Peyer's patch (tissue), 4 donors: ENCODE results near the gene CAPN8. TPM values are rescaled to one million over a fixed set of nuclear protein-coding genes. Genes with fewer than 3 reads are reported as not detected.

Experiments used
- DNase-seq, 3 donors: peaks; one replicate each; pipeline ENCODE4 v3.0.0-alpha.2; 2017 to 2019
- H3K27ac ChIP-seq, 4 donors: fragments of 200-600 bp; sonication (generic); one replicate each; pipeline ENCODE4 v1.5.1; 2016 to 2019
- H3K27me3 ChIP-seq, 2 donors: fragments of 200-600 bp; sonication (generic); one replicate each; pipeline ENCODE4 v1.5.1; 2019
- H3K36me3 ChIP-seq, 3 donors: fragments of 200-600 bp; sonication (generic); one replicate each; pipeline ENCODE4 v1.5.1; 2016 to 2019
- H3K4me1 ChIP-seq, 4 donors: fragments of 200-600 bp; sonication (generic); one replicate each; pipeline ENCODE4 v1.5.1; 2016 to 2019
- H3K4me3 ChIP-seq, 4 donors: fragments of 200-600 bp; sonication (generic); 1 replicate in 3 of 4; 2 replicates in 1 of 4; pipeline ENCODE4 v1.5.1; 2016 to 2019; ENCODE audit warnings: mild to moderate bottlenecking in 1 of 4
- H3K9me3 ChIP-seq, 4 donors: fragments of 200-600 bp; sonication (generic); one replicate each; pipeline ENCODE4 v1.5.1; 2016 to 2019; ENCODE audit warnings: mild to moderate bottlenecking in 1 of 4
- CTCF ChIP-seq, 6 experiments: fragments of 450-650 bp in 4 of 6; fragments of 200-600 bp in 2 of 6; sonication (generic) in 1 of 6; IDR thresholded peaks; one replicate each; pipeline ENCODE4 v1.5.1; 2017 to 2019; ENCODE audit warnings: antibody characterized with exemption in 6 of 6, mild to moderate bottlenecking in 3 of 6, moderate library complexity in 1 of 6
- POLR2A ChIP-seq, 2 donors: fragments of 450-650 bp; IDR thresholded peaks; one replicate each; pipeline ENCODE4 v1.5.1; 2017; ENCODE audit warnings: antibody characterized with exemption in 2 of 2, mild to moderate bottlenecking in 2 of 2, moderate library complexity in 2 of 2
- total RNA-seq, 4 donors: library from RNA; depleted of rRNA; stranded (reverse); fragments of >200 nt; gene quantifications; one replicate each; pipeline ENCODE4 v1.1.0, GENCODE V29; 2016

CAPN8 gene
- total RNA-seq, 4 donors from 2014 or later = 9.9 to 74.0 (median 31.4) TPM

- Histone ChIP-seq H3K27ac (peak overlapping the region in 2 of 4 donors; percentile 68 to 73), H3K36me3 (no peaks in the 10 kb centered on the region), H3K4me1 (peaks cover 0 to 4% (median 0%) of the 10 kb centered on the region in 4 donors), H3K27me3 (no peaks in the 10 kb centered on the region), H3K9me3 (no peaks in the 10 kb centered on the region), H3K4me3 (no peak overlapping the region)
- no peak for DNase-seq
- TF ChIP-seq POLR2A (IDR thresholded peaks at IDR 0.05) = no peak
- no peak for TF ChIP-seq CTCF (IDR thresholded peaks at IDR 0.05)
These were observed 23.3 kb downstream of the CAPN8 start for GRCh38 chr1:223642237-223642636.

- TF ChIP-seq CTCF (IDR thresholded peaks at IDR 0.05) (no peak), POLR2A (IDR thresholded peaks at IDR 0.05) (peak in 1 of 2 donors; percentile 55)
- peak overlapping the region in 2 of 4 donors; percentile 68 to 73 for H3K27ac ChIP-seq
- no peaks in the 10 kb centered on the region for H3K36me3 ChIP-seq
These were observed 23.9 kb downstream of the CAPN8 start for GRCh38 chr1:223641523-223642039.

GRCh38 chr1:223639331-223639749 is 26.2 kb downstream of the CAPN8 start:
- TF ChIP-seq CTCF (IDR thresholded peaks at IDR 0.05) = no peak
- TF ChIP-seq POLR2A (IDR thresholded peaks at IDR 0.05) = no peak
- DNase-seq = no peak
- H3K4me1 ChIP-seq = peaks cover 0 to 4% (median 0%) of the 10 kb centered on the region in 4 donors
- H3K9me3 ChIP-seq = no peaks in the 10 kb centered on the region
- H3K27me3 ChIP-seq = no peaks in the 10 kb centered on the region
- H3K4me3 ChIP-seq = no peak overlapping the region
- H3K36me3 ChIP-seq = no peaks in the 10 kb centered on the region
- no peak overlapping the region for H3K27ac ChIP-seq

More at GRCh38 chr1:223641523-223642039, 23.9 kb downstream of the CAPN8 start:
- peaks cover 0 to 4% (median 0%) of the 10 kb centered on the region in 4 donors for H3K4me1 ChIP-seq
- H3K9me3 ChIP-seq = no peaks in the 10 kb centered on the region
- peak in 2 of 3 donors; percentile 73 to 81 for DNase-seq
- H3K4me3 ChIP-seq = no peak overlapping the region
- no peaks in the 10 kb centered on the region for H3K27me3 ChIP-seq

- no peak for DNase-seq
- Histone ChIP-seq H3K4me1 (no peaks in the 10 kb centered on the region), H3K9me3 (no peaks in the 10 kb centered on the region), H3K4me3 (no peak overlapping the region), H3K36me3 (no peaks in the 10 kb centered on the region), H3K27ac (peak overlapping the region in 1 of 4 donors; percentile 28), H3K27me3 (no peaks in the 10 kb centered on the region)
- TF ChIP-seq POLR2A (IDR thresholded peaks at IDR 0.05) (no peak), CTCF (IDR thresholded peaks at IDR 0.05) (no peak)
These were observed 30.3 kb downstream of the CAPN8 start for GRCh38 chr1:223635236-223635635.

- H3K4me3 ChIP-seq = no peak overlapping the region
- DNase-seq = no peak
- no peaks in the 10 kb centered on the region for H3K36me3 ChIP-seq
- no peaks in the 10 kb centered on the region for H3K9me3 ChIP-seq
- H3K27me3 ChIP-seq = no peaks in the 10 kb centered on the region
- no peak overlapping the region for H3K27ac ChIP-seq
- TF ChIP-seq CTCF (IDR thresholded peaks at IDR 0.05) (no peak), POLR2A (IDR thresholded peaks at IDR 0.05) (no peak)
- no peaks in the 10 kb centered on the region for H3K4me1 ChIP-seq
These were observed 31.1 kb downstream of the CAPN8 start for GRCh38 chr1:223634423-223634822.
